ENCODE results near the gene BCLAF1.
"Not testable (repeated sequence)": the region's sequence is repeated elsewhere in the genome, so short reads cannot be mapped to it uniquely, and the experiment has no call there.

The BCLAF1 gene

DNA sequence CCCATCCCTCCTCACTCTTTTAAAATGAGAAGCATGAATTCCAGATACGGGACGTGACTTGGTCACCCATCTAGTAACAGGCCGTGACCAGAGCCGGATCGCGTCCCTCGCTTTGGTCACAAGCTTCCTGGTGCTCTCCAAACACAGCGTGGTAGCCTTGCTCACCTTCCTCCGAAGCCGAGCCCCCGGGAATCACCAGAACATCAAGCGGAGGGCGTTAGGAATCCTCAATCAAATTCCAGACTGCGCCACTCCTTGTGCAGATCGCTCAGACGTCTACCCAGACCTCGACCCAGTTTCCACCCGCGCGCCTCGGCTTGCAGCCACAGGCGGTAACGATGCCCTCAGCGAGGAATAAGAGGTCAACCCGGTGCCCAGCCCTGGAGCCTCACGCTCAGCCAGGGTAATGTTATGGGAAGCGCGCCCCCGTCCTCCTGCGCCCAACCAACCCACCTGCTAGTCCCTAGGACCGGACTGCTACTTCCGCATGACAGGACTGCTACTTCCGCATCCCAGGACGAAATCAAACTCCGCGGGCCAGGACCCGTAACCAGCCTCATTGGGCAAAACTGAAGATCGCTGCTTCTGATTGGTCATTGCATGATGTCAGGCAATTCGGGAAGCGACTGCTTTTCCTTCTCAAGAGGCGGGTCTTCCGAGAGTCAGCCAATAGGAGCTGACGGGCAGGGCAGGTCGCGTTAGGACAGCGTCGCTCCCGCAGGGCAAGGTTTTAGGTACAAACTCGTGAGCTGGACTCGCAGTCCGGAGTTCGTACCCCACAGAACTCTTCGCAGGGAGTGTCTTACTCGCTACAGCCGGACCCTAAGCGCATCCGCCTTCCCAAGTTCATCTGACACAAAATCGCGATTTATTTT, 39.6 kb downstream of the BCLAF1 start, which contains the start of gene MTFR2:
TSS of gene MTFR2 (minus strand) at position 501 of the 875 bp plus-strand sequence. CDS start 1,212 bp downstream, outside the sequence.
- DNase-seq (ENCODE audit: low read depth): peak; percentile 85

DNA sequence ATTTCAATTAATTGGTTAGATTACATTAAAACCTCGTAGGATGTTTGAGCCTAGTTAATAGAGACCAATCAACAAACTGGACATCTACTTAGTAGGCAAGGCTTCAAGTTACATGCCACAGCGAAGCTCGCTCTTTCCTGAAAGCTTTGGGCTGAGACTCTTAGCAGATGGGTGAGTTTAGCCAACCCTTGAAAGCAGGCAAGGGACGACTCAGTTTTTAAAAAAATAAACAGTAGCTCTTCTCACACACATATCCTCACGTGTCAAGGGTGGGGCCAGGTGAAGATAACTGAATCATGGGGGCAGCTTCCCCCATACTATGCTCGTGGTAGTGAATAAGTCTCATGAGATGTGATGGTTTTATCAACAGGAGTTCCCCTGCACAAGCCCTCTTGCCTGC, 40.3 kb downstream of the BCLAF1 start:
- DNase-seq (ENCODE audit: low read depth): no peak

DNA sequence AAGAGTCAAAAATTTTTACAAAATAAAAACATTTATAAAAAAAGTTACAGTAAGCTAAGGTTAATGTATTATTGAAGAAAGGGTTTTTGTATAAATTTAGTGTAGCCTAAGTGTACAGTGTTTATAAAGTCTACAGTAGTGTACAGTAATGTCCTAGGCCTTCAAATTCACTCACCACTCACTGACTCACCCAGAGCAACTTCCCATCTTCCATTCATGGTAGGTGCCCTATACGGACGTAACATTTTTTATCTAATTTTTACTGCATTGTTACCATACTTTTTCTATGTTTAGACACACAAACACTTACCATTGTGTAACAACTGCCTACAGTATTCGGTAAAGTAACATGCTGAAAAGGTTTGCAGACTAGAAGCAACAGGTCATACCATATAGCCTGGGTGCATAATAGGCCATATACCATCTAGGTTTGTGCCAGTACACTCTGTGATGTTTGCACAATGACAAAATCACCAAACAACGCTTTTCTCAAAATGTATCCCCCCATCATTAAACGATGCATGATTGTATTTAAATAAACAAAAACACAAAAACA, 45.5 kb downstream of the BCLAF1 start:
- no peak for DNase-seq (ENCODE audit: low read depth)

DNA sequence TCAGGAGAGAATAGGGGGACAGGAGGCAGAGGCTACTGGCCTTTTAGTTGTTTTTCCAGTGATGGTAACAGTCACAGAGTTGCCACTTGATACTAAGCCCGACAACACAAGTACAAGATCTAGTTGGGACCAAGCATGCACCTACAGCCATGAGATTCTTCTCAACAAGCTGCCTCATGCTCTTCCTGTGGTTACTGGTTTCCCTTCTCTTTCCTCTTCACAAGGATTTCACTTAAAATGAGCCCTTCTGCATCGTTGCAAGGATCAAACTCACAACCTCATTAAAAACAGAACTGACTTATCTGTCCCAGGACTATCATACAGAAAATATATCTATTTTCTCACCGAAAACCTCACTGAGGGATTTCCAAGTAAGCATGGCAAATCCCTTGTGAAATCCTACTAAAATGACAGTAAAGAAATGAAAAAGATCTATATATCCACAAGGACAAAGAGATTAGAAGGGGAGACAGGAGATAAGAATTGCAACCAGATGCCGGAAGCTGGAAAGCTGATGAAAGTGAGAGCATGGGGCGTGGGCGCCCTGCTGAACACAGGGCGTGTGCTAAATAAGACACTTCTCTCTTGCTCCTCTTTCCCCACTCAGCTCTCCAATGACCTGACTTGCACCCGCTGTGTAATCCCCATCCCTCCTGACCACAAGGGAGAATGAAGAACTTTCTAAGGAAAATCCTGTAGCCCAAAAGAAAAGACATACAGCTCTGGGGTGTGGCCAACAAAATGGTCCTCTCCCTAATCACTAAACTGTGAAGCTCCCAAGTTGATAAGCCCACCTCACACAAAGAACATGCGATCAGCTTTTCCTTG, 53.0 kb downstream of the BCLAF1 start:
- DNase-seq (ENCODE audit: low read depth): no peak

DNA sequence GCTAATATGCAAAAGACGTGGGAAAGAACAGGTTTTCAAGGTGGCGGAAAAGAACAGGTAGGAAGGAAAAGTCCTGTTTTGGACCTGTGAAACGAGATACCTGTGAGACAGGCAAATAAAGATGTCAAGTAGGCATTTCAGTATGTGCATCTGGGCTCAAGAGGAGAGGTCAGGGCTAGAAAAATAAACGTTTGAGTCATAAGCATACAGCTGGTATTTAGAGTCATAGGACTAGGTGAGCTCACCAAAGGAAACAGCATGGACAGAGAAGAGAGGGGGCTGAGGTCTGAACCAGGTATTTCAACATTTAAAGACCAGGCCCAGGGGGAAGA, 54.4 kb downstream of the BCLAF1 start:
- DNase-seq (ENCODE audit: low read depth): no peak

DNA sequence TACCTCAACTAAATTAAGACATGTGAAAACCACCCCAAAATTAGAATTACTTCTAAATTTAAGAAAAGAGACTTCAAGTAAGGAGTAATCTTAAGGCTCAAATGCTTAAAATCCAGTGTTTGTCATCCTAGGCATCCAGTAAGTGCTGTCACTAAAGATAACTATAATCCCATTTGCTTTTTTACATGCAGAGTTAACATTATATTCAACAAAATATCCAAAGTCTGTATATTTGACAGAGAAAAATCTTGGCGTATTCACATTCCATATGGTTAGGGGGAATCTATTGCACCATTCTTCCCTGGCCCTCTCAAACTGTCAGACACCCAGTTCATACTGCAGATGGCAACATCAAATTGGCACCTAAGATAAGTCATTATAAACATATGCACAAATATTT, 56.9 kb downstream of the BCLAF1 start:
- DNase-seq (ENCODE audit: low read depth): no peak

DNA sequence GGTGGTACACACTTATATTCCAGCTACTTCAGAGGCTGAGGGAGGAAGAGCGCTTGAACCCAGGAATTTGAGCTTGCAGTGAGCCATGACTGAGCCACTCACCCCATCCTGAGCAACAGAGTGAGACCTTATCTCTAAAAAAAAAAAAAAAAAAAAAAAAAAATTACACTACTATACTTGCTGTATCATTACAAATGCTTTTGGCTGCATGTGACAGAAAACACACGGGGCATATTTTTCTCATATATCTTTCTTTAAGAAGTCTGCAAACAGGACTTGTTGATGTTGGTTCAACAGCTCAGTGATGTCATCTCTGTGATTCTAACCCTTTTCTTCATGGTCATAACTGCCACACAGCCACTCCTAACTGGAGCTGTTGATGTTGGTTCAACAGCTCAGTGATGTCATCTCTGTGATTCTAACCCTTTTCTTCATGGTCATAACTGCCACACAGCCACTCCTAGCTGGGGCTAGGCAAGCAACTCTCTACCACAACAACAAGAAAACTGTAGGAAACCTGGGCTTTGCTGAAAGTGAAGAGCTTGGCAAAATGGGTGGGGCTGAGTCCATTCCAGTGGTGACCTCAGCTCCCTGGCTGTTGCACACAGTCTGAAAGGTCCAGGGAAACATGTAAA, 59.3 kb downstream of the BCLAF1 start:
- no peak for DNase-seq (ENCODE audit: low read depth)

DNA sequence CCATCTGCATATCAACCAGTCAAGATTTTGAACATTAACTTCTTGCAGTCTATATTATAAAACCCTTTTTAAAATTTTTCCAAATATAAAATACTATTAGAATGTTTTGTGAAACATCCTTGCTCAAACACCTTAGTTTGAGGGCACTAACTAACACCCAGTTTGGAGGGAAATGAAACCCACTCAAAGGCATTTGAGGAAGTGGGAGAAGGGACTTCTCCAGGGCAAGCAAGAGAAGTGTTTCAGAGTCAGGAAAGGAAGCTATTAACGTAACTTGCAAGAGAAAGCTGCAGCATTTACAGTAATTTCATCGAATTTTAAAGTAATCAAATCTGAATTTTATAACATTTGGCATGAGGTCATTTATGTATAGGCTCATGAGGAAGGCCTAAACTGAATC, 60.8 kb downstream of the BCLAF1 start:
- DNase-seq (ENCODE audit: low read depth): no peak

DNA sequence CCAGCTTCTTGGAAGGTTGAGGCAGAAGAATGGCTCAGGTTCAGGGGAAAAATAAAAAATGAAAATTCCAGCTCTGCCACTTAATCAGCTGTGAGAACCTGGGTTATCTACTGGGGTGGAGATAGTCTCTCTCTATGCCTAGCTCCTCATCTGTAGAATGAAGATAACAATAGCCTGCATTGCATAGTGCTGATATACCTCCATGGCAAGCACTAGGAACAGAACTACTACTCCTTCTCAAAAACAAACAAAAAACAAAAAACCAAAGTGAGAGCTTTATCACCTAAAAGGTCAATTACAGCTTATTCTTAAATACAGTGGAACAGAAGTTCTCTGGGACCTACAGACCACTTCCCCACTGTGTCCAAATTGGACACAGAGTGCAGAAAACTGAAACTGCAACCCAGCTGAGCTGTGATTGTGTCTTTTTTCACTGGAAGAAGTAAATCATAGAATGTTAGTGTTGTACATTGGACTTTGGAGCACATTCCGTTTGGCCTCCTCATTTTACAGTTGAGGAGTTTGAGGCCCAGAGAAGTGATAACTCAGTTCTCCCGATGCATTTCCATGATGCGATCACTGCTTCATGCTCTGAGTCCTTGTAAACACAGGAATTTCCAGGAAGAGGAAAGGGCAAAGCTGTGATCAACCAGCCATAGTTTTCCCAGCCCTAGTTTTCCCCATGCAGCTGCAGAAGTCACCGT, 62.8 kb downstream of the BCLAF1 start:
- no peak for DNase-seq (ENCODE audit: low read depth)

DNA sequence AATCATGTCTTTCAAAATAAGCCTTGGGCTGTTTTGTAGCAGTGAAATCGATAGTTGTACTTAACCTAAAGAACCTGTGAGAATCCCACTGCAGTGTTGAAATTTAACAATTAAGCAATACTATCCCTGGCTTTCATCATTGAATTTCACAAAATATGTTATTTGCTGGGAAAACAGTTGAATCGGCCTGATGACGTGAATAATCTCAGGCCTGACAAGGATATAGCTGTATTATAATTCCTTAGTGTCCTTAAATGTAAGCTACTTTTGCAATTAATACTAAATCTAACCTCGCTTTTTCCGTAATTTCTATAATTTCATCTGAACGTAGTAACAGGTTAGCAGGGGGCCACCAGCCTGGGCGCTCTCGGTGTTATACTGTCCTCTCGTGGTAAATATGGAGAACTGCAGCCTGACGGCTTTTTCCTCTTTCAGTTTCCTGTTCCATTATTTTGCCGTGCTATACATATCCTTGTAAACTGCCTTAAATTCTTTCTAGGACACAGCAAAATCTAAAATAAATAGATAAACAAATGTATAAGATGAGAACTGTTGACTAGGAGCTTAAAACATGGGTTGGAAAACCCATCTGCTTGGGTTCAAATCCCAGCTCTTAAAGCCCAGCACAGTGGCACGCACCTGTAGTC, 63.5 kb downstream of the BCLAF1 start:
- peak; percentile 29 for DNase-seq (ENCODE audit: low read depth)

DNA sequence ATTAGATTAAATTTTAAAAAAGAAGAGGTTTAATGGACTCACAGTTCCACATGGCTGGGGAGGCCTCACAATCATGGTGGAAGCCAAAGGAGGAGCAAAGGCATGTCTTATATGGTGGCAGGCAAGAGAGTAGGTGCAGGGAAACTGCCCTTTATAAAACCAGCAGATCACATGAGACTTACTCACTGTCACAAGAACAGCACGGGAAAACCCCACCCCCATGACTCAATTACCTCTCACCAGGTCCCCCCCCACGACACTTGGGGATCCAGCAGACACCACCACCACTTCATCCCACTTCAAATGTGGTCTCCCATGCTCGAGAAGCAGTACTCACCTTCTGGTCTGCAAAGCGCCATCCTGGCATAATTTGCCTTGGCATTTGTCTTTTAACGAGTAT, 64.2 kb downstream of the BCLAF1 start:
- DNase-seq (ENCODE audit: low read depth): peak; percentile 5

DNA sequence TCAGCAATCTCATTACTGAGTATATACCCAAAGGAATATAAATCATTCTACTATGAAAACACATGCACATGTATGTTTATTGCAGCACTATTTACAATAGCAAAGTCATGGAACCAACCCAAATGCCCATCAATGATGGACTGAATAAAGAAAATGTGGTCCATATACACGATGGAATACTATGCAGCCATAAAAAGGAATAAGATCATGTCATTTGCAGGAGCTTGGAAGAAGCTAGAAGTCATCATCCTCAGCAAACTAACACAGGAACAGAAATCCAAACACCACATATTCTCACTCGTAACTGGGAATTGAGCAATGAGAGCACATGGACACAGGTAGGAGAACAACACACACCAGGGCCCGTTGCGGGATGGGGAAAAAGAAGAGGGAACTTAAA, 64.7 kb downstream of the BCLAF1 start:
- DNase-seq (ENCODE audit: low read depth): not testable (repeated sequence)

DNA sequence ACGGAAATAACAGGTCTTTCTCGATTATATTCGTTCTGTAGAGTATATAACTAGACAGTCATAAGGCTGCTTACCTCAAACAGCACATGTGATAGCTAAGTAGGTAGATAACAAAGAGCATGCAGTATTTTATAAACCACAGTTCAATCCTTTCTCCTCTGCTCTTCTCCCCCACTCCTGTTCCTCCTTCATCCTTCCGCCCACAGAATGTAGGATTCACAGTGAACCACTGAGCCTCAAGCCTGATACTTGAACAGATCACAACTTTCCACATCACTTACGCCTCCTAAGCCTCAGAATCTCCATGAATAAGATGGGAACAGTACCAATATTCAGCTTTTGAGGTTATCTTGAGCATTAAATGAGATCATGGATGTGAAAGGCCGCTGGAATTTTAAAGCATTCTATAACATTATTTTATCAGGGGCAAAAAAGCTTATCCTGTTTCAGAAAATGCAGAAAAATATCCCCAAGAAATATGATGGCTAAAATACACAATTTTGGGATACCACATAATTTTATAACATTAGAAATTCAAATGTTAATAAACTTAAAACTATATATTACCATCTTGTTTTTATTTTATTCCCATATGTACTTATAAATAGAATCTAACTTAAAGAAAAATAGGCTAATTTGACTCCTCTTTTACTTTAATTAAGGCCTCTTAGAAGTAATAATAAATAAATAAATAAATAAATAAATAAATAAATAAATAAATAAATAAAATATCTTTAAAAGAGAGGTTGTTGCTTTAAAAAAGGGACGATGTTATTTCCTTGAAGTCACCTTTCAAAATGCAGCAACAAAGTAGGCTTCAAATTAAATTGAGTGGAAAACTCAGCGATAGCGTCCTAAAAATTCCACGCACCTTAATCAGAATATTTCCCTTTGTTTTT, 72.9 kb downstream of the BCLAF1 start:
- DNase-seq (ENCODE audit: low read depth): no peak

DNA sequence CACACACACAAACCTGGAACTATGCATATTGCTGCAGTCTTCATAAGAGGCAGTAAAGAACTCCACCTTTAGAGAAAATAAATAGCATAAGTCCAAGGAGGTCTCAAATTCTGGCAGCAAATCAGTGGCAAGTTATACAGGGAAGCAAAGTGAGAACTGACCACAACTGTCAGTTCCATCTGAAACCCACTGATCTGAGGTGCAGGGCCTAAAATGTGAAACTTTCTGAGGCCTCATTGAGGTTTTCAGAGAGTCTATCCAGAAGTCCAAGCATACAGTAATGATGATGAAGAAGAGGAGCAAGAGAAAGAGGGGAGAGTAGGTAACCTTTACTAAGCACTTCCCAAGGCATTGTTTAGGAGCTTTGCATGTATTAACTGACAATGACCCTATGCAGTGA, 75.8 kb downstream of the BCLAF1 start:
- DNase-seq (ENCODE audit: low read depth): no peak

DNA sequence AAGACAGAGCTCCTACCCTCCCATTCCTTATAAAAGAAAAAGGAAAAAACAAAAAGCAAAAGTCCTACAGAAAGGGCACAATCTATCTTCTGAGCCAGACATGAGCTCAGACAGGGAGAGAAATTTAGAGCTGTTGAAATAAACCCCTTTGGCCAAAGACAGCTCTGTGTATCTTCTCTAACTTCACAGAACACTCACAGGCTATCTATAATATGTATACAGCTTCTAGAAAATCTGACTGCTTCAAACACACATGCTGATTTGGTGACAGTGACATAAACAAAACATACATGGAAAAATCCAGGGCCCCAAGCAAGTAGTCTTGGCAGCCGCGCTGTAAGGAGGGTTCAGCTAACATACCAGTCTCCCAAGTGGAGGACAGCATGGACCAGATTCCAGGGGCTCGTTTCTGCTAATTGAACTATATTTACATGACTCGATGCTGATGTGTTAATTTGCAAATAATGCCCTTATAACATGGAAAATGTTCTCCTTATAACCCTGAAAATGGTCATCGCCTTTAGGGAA, 76.6 kb downstream of the BCLAF1 start:
- DNase-seq (ENCODE audit: low read depth): no peak

DNA sequence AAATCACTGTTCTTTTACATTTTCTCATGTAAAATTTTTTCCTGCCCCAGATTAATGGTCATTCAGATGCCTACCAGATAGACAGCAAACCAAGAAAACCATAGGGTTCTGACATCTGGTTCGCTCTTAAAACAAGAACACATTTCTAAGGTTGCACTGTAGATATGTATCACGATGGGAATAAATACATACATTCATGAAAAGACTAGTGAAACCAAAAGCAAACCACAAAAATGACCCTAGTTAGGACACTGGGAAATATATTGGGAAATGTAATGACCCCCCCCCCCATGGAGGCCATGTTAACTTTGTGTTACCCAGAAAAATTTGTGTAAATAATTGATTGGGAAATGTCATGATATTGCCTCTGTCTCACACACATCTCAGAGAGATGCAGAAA, 77.0 kb downstream of the BCLAF1 start:
- no peak for DNase-seq (ENCODE audit: low read depth)

DNA sequence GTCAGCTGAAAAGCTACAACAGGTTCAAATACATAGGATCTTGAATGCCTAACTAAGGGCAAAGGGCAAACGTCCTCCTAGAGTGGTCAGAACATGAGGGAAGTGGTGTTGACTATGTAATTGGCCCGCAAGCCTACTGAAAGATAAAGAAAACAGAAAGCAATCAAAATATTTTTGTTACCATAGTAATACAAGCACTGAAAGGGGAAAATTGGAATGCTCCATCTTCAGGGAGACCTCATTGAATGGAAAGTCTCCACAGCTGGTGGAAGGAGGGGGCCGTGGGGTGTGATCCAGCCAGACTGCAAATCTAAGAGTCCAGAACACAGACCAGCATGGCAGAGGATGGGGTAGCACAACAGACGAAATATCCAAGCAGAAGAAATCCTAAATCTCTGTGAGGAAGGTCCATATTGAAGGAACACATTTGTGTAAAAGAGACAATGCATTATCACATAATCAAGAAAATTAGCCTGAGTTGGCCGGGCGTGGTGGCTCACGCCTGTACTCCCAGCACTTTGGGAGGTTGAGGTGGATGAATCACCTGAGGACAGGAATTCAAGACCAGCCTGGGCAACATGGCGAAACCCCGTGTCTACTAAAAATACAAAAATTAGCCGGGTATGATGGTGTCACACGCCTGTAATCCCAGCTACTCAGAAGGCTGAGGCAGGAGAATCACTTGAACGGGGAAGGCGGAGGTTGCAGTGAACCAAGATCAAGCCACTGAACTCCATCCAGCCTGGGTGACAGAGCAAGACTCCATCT, 79.1 kb downstream of the BCLAF1 start:
- DNase-seq (ENCODE audit: low read depth): no peak

DNA sequence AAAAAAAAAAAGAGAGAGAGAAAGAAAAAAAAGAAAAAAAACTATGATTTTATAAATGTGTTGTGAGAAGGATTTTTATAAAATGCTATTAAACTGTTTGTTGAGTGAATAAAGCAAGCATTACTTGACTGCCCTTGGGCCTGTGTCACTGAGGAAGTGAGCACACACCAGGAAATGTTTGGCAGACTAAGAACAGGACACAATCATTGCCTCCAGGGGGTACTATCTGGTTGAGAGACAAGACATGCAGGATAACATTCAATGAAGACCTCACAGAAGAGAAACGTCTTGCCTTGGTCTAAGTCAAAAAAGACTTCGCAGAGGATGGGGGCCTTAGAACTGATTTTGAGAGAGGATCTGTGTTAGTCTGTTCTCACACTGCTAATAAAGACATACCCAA, 80.2 kb downstream of the BCLAF1 start:
- DNase-seq (ENCODE audit: low read depth): no peak

DNA sequence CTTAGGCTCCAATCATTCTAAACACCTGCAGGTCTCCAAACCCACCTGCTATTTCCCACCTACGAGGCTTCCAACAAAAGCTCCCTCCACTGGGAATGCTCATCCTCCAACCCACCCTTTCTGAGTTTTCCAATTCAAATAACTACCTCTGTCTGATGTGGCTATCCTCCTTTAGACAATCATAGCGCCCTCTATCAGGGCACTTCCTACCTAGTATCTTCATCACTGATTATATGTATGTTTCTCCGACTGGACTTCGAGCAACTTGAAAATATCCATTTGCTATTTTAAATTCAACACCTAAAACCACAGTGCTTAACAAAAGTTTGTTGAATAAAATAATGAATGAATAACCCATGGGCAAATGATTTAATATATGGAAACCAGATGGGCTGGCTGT, 80.9 kb downstream of the BCLAF1 start:
- no peak for DNase-seq (ENCODE audit: low read depth)
